HepG2 (cell line): ENCODE results near the gene RB1. TPM values are rescaled to one million over a fixed set of nuclear protein-coding genes. Genes with fewer than 3 reads are reported as not detected.

Experiments used
- ARID2 ChIP-seq: sonication (generic); formaldehyde crosslinking; IDR thresholded peaks from 2 replicates; pipeline ENCODE4 v1.8.1; 2022; ENCODE audit warnings: mild to moderate bottlenecking, missing genetic modification reagents, borderline replicate concordance
- NR2F2 ChIP-seq: IDR thresholded peaks from 2 replicates; pipeline ENCODE4 v1.6.1; 2012; ENCODE audit warnings: low read depth, inconsistent platforms, borderline replicate concordance
- SALL2 ChIP-seq: sonication (generic); formaldehyde crosslinking; IDR thresholded peaks from 2 replicates; pipeline ENCODE4 v1.8.1; 2023; ENCODE audit warnings: mild to moderate bottlenecking, missing genetic modification reagents, inconsistent platforms
- TBL1XR1 ChIP-seq: fragments of 150-350 bp; IDR thresholded peaks from 2 replicates; pipeline ENCODE4 v1.6.1; 2014; ENCODE audit warnings: borderline replicate concordance, low read length; ENCODE audit not compliant: partially characterized antibody
- TCF7 ChIP-seq: sonication (generic); IDR thresholded peaks from 2 replicates; pipeline ENCODE4 v1.6.1; 2016; ENCODE audit warnings: antibody characterized with exemption, low read depth
- TP53 ChIP-seq: sonication (generic); formaldehyde crosslinking; conservative IDR thresholded peaks from 2 replicates; pipeline ENCODE4 v1.4.0; 2020; ENCODE audit warnings: missing genetic modification reagents
- ZKSCAN5 ChIP-seq: sonication (generic); formaldehyde crosslinking; IDR thresholded peaks from 2 replicates; pipeline ENCODE4 v1.5.1; 2020; ENCODE audit warnings: mild to moderate bottlenecking, missing genetic modification reagents
- ZMYM4 ChIP-seq: sonication (generic); formaldehyde crosslinking; IDR thresholded peaks from 2 replicates; pipeline ENCODE4 v1.8.1; 2023; ENCODE audit warnings: mild to moderate bottlenecking, missing genetic modification reagents
- ZNF143 ChIP-seq: sonication (generic); formaldehyde crosslinking; IDR thresholded peaks from 2 replicates; pipeline ENCODE4 v1.4.0; 2020; ENCODE audit warnings: missing genetic modification reagents
- ZNF891 ChIP-seq: sonication (generic); formaldehyde crosslinking; IDR thresholded peaks from 2 replicates; pipeline ENCODE4 v1.5.0; 2020; ENCODE audit warnings: mild to moderate bottlenecking, missing genetic modification reagents
- polyA plus RNA-seq, 8 experiments: library from polyadenylated mRNA; depleted of rRNA in 3 of 8; stranded (reverse) in 7 of 8; unstranded in 1 of 8; fragments of >200 nt; fragmentation: Illumina TruSeq in 4 of 8; extraction: Trizol in 4 of 8; gene quantifications; 2 replicates each; pipeline versions ENCODE4 v1.2.1 to v1.2.3, GENCODE V29; 2011 to 2016; ENCODE audit warnings: low read depth in 4 of 8, missing spikeins in 1 of 8, mixed read lengths in 1 of 8; ENCODE audit not compliant: insufficient read depth in 1 of 8
- total RNA-seq, 5 experiments: library from RNA; depleted of rRNA; stranded (reverse); fragments of >200 nt; fragmentation: Illumina TruSeq; extraction: Trizol; gene quantifications; 2 replicates each; pipeline ENCODE4 v1.2.3, GENCODE V29; 2016; ENCODE audit warnings: low read depth in 1 of 5
- TF ChIP-seq, protein P1 (sequence below), 2 experiments: sonication (generic) in 1 of 2; formaldehyde crosslinking in 1 of 2; IDR thresholded peaks; 2 replicates each; pipeline versions ENCODE4 v1.6.1 to v1.9.0; 2014 to 2022; ENCODE audit warnings: antibody characterized with exemption in 1 of 2, borderline replicate concordance in 1 of 2, inconsistent platforms in 1 of 2, low read depth in 1 of 2, missing genetic modification reagents in 1 of 2
- TF ChIP-seq, protein P2 (sequence below): sonication (generic); formaldehyde crosslinking; conservative IDR thresholded peaks from 2 replicates; pipeline ENCODE4 v1.4.0; 2020; ENCODE audit warnings: mild to moderate bottlenecking, missing genetic modification reagents, moderate library complexity

Gene RB1
- total and polyA plus RNA-seq, 2 of the 13 experiments (the other 11 are each of a cell fraction or from before 2014, with no cell fraction given) = 15.6 to 23.7 TPM

DNA sequence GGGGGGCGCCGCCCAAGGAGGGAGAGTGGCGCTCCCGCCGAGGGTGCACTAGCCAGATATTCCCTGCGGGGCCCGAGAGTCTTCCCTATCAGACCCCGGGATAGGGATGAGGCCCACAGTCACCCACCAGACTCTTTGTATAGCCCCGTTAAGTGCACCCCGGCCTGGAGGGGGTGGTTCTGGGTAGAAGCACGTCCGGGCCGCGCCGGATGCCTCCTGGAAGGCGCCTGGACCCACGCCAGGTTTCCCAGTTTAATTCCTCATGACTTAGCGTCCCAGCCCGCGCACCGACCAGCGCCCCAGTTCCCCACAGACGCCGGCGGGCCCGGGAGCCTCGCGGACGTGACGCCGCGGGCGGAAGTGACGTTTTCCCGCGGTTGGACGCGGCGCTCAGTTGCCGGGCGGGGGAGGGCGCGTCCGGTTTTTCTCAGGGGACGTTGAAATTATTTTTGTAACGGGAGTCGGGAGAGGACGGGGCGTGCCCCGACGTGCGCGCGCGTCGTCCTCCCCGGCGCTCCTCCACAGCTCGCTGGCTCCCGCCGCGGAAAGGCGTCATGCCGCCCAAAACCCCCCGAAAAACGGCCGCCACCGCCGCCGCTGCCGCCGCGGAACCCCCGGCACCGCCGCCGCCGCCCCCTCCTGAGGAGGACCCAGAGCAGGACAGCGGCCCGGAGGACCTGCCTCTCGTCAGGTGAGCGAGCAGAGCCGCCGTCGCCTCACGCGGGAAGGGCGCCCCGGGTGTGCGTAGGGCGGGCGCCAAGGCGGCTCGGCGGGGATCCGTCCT lies at the start of gene RB1 (continued):
- TF ChIP-seq, protein P1, sequence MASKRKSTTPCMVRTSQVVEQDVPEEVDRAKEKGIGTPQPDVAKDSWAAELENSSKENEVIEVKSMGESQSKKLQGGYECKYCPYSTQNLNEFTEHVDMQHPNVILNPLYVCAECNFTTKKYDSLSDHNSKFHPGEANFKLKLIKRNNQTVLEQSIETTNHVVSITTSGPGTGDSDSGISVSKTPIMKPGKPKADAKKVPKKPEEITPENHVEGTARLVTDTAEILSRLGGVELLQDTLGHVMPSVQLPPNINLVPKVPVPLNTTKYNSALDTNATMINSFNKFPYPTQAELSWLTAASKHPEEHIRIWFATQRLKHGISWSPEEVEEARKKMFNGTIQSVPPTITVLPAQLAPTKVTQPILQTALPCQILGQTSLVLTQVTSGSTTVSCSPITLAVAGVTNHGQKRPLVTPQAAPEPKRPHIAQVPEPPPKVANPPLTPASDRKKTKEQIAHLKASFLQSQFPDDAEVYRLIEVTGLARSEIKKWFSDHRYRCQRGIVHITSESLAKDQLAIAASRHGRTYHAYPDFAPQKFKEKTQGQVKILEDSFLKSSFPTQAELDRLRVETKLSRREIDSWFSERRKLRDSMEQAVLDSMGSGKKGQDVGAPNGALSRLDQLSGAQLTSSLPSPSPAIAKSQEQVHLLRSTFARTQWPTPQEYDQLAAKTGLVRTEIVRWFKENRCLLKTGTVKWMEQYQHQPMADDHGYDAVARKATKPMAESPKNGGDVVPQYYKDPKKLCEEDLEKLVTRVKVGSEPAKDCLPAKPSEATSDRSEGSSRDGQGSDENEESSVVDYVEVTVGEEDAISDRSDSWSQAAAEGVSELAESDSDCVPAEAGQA (IDR thresholded peaks at IDR 0.05; ENCODE audit: low read depth) = peak; percentile 80
- TF ChIP-seq, protein P1 (CRISPR knock-in tag; IDR thresholded peaks at IDR 0.05; ENCODE audit: borderline replicate concordance) = no peak
- TF ChIP-seq TP53 (CRISPR knock-in tag) (0 out of 2 replicates have a peak, but pooled peaks have one; percentile 11), NR2F2 (no peak), TCF7 (no peak), ZNF891 (CRISPR knock-in tag) (0 out of 2 replicates have a peak, but pooled peaks have one; percentile 12), ARID2 (CRISPR knock-in tag) (no peak; the same call in 1 of the 2 replicates), ZKSCAN5 (no peak), SALL2 (peak; percentile 77; the same call in 1 of the 2 replicates), ZNF143 (CRISPR knock-in tag) (0 out of 2 replicates have a peak, but pooled peaks have one; percentile 11), ZMYM4 (CRISPR knock-in tag) (peak; percentile 73), TBL1XR1 (no peak)
- TF ChIP-seq, protein P2, sequence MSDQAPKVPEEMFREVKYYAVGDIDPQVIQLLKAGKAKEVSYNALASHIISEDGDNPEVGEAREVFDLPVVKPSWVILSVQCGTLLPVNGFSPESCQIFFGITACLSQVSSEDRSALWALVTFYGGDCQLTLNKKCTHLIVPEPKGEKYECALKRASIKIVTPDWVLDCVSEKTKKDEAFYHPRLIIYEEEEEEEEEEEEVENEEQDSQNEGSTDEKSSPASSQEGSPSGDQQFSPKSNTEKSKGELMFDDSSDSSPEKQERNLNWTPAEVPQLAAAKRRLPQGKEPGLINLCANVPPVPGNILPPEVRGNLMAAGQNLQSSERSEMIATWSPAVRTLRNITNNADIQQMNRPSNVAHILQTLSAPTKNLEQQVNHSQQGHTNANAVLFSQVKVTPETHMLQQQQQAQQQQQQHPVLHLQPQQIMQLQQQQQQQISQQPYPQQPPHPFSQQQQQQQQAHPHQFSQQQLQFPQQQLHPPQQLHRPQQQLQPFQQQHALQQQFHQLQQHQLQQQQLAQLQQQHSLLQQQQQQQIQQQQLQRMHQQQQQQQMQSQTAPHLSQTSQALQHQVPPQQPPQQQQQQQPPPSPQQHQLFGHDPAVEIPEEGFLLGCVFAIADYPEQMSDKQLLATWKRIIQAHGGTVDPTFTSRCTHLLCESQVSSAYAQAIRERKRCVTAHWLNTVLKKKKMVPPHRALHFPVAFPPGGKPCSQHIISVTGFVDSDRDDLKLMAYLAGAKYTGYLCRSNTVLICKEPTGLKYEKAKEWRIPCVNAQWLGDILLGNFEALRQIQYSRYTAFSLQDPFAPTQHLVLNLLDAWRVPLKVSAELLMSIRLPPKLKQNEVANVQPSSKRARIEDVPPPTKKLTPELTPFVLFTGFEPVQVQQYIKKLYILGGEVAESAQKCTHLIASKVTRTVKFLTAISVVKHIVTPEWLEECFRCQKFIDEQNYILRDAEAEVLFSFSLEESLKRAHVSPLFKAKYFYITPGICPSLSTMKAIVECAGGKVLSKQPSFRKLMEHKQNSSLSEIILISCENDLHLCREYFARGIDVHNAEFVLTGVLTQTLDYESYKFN (CRISPR knock-in tag) = peak; percentile 62; the same call in 1 of the 2 replicates
